Endothelial cell of umbilical vein (primary cell): ENCODE results near the gene CDCA7L. TPM values are rescaled to one million over a fixed set of nuclear protein-coding genes. Genes with fewer than 3 reads are reported as not detected.

Source experiments
- BruUV-seq: library from RNA; stranded (reverse); fragments of 400-500 nt; replicated peaks from 2 replicates; lab custom pipeline; 2021; lab: Mats Ljungman, UMichigan
- CTCF ChIA-PET: fragments of 300-600, 350-600 bp; sonication (Branson Sonifier 250); formaldehyde crosslinking; loops from one replicate; lab custom pipeline; 2021; ENCODE audit warnings: antibody characterized with exemption, inconsistent platforms; lab: Charles Lee
- POLR2A ChIA-PET: fragments of 300-600, 350-600 bp; sonication (Branson Sonifier 250); formaldehyde crosslinking; loops from one replicate; lab custom pipeline; 2021; ENCODE audit warnings: antibody characterized with exemption, inconsistent platforms; lab: Charles Lee
- DNase-seq: peaks from one replicate; pipeline ENCODE4 v3.0.0-alpha.2; 2011; ENCODE audit warnings: low read depth, low spot score
- FAIRE-seq: peaks from 2 replicates; lab custom pipeline; 2011; peaks lifted over from hg19 to GRCh38; lab: Jason Lieb, UNC
- H2AFZ ChIP-seq: 2 replicates; pipeline ENCODE4 v1.6.0; 2012; ENCODE audit warnings: low read depth, low read length, control low read depth, inconsistent platforms
- H3K27ac ChIP-seq: 2 replicates; pipeline ENCODE4 v1.5.1; 2011; ENCODE audit warnings: low read depth, mild to moderate bottlenecking, control low read depth, low read length, moderate library complexity; ENCODE audit not compliant: insufficient read depth
- H3K27me3 ChIP-seq, 2 experiments: 2 replicates each; pipeline versions ENCODE4 v1.6.0 to v1.6.1; 2011; ENCODE audit warnings: low read length in 2 of 2, mixed read lengths in 1 of 2; ENCODE audit not compliant: control insufficient read depth in 2 of 2, insufficient read depth in 2 of 2
- H3K36me3 ChIP-seq, 2 experiments: 2 replicates in 1 of 2; 3 replicates in 1 of 2; pipeline ENCODE4 v1.5.1; 2011; ENCODE audit warnings: low read length in 2 of 2, mild to moderate bottlenecking in 1 of 2, moderate library complexity in 1 of 2; ENCODE audit not compliant: control insufficient read depth in 2 of 2, insufficient read depth in 2 of 2; ENCODE audit errors: extremely low read depth in 1 of 2
- H3K4me1 ChIP-seq: 3 replicates; pipeline ENCODE4 v1.5.1; 2011; ENCODE audit warnings: mild to moderate bottlenecking, low read length; ENCODE audit not compliant: control insufficient read depth, insufficient read depth; ENCODE audit errors: extremely low read depth
- H3K4me2 ChIP-seq: 2 replicates; pipeline ENCODE4 v1.6.1; 2011; ENCODE audit warnings: low read length, control low read depth, mixed read lengths; ENCODE audit not compliant: insufficient read depth
- H3K4me3 ChIP-seq, 3 experiments: fragments of 200-600 bp in 1 of 3; sonication (generic), shearing (Covaris generic) in 1 of 3; replicated peaks in 1 of 3; 2 replicates each; pipeline ENCODE4 v1.5.1; 2011 to 2016; ENCODE audit warnings: control low read depth in 3 of 3, low read length in 3 of 3, mild to moderate bottlenecking in 2 of 3, inconsistent platforms in 1 of 3, low read depth in 1 of 3, moderate library complexity in 1 of 3; ENCODE audit not compliant: insufficient read depth in 1 of 3
- H3K79me2 ChIP-seq: 2 replicates; pipeline ENCODE4 v1.6.0; 2012; ENCODE audit warnings: low read length, inconsistent platforms; ENCODE audit not compliant: control insufficient read depth, insufficient read depth
- H3K9ac ChIP-seq: replicated peaks from 2 replicates; pipeline ENCODE3; 2011; ENCODE audit warnings: low read length, control low read depth; ENCODE audit not compliant: insufficient read depth; ENCODE audit errors: extremely low read depth
- H3K9me1 ChIP-seq: replicated peaks from 3 replicates; pipeline ENCODE4 v1.6.0; 2011; ENCODE audit warnings: mild to moderate bottlenecking, low read length; ENCODE audit not compliant: control insufficient read depth, insufficient read depth; ENCODE audit errors: extremely low read depth
- H3K9me3 ChIP-seq: replicated peaks from 2 replicates; pipeline ENCODE4 v1.5.1; 2012; ENCODE audit warnings: low read length, inconsistent platforms; ENCODE audit not compliant: control insufficient read depth, insufficient read depth
- H4K20me1 ChIP-seq: replicated peaks from 2 replicates; pipeline ENCODE3; 2011; ENCODE audit warnings: mild to moderate bottlenecking, low read length; ENCODE audit not compliant: control insufficient read depth, insufficient read depth; ENCODE audit errors: extremely low read depth
- CTCF ChIP-seq, 2 donors: IDR thresholded peaks; 1 replicate in 1 of 2; 2 replicates in 1 of 2; pipeline ENCODE4 v1.5.1; 2011; ENCODE audit warnings: low read length in 2 of 2, mild to moderate bottlenecking in 2 of 2, moderate library complexity in 2 of 2, control low read depth in 1 of 2, inconsistent platforms in 1 of 2, low read depth in 1 of 2; ENCODE audit not compliant: insufficient read depth in 1 of 2; ENCODE audit errors: extremely low read depth in 1 of 2
- EZH2 ChIP-seq: IDR thresholded peaks from 2 replicates; pipeline ENCODE4 v1.6.1; 2012; ENCODE audit warnings: borderline replicate concordance, low read depth, mild to moderate bottlenecking, moderate library complexity, low read length, inconsistent platforms; ENCODE audit not compliant: severe bottlenecking
- FOS ChIP-seq: IDR thresholded peaks from 2 replicates; pipeline ENCODE4 v1.6.1; 2011; ENCODE audit warnings: mild to moderate bottlenecking, low read length, moderate library complexity, borderline replicate concordance; ENCODE audit not compliant: insufficient read depth
- GATA2 ChIP-seq: IDR thresholded peaks from 2 replicates; pipeline ENCODE4 v1.7.0; 2011; ENCODE audit warnings: low read depth, mild to moderate bottlenecking, moderate library complexity, mixed read lengths, low read length; ENCODE audit not compliant: insufficient read length, insufficient read depth
- JUN ChIP-seq: IDR thresholded peaks from 2 replicates; pipeline ENCODE4 v1.6.1; 2011; ENCODE audit warnings: borderline replicate concordance, low read depth; ENCODE audit not compliant: insufficient read length, insufficient read depth
- MAX ChIP-seq: IDR thresholded peaks from 2 replicates; pipeline ENCODE4 v1.6.1; 2011; ENCODE audit not compliant: insufficient read depth, insufficient read length
- MYC ChIP-seq: IDR thresholded peaks from one replicate; pipeline ENCODE4 v1.6.1; 2011; ENCODE audit warnings: mild to moderate bottlenecking, low read depth, low read length
- POLR2A ChIP-seq: IDR thresholded peaks from 2 replicates; pipeline ENCODE4 v1.6.1; 2012; ENCODE audit warnings: low read depth, mild to moderate bottlenecking, control low read depth, low read length
- POLR2AphosphoS5 ChIP-seq: IDR thresholded peaks from 2 replicates; pipeline ENCODE4 v1.6.1; 2012; ENCODE audit warnings: low read depth, mild to moderate bottlenecking, control low read depth, low read length, moderate library complexity; ENCODE audit not compliant: insufficient read depth
- dilution Hi-C: fragments of 300-500 bp; cut with MboI; formaldehyde crosslinking; loops from one replicate; pipeline ENCODE4 v1.15.0; 2019; ENCODE audit warnings: low sequenced_read_pairs; ENCODE audit not compliant: extremely low pct_ligation_motif_present
- intact Hi-C: fragments of 100-400 bp; cut with micrococcal nuclease; formaldehyde crosslinking; loops from one replicate; pipeline ENCODE4 v1.10.0; 2022
- polyA plus RNA-seq, 4 experiments: library from polyadenylated mRNA; depleted of rRNA in 3 of 4; stranded (reverse) in 3 of 4; unstranded in 1 of 4; fragments of >200 nt; gene quantifications; 2 replicates each; pipeline versions ENCODE4 v1.2.1 to v1.2.3, GENCODE V29; 2011 to 2012; ENCODE audit warnings: missing spikeins in 1 of 4
- total RNA-seq: library from RNA; stranded (reverse); gene quantifications from 2 replicates; pipeline ENCODE4 v1.2.3, GENCODE V29; 2021

The CDCA7L gene
- total and polyA plus RNA-seq, 2 donors (not counting 3 experiments of a cell fraction or from before 2014, with no cell fraction given), result 68.4 to 91.6 TPM

- H3K27me3 ChIP-seq, result no peaks in the 10 kb centered on the region
- no peaks in the 10 kb centered on the region for H3K36me3 ChIP-seq
- peak overlapping the region; percentile 2 for H3K9ac ChIP-seq
- no TSS peak for BruUV-seq
- intact Hi-C loops, result loop anchor here (1.0 to 10.0 kb wide), 3 partner anchors 17 to 1155 kb away; partner anchors contain the start of gene SP8
- H3K4me2 ChIP-seq, result peak overlapping the region; percentile 3
- ChIA-PET CTCF (interaction anchor here (0.6 to 1.2 kb wide), 7 partner anchors 13 to 1371 kb away, joined by 3 to 6 read pairs (median 3); no protein-coding TSS in a partner anchor), POLR2A (interaction anchor here (0.6 kb wide), 1 partner anchor 24 kb away, joined by 6 read pairs; no protein-coding TSS in a partner anchor)
- no peaks in the 10 kb centered on the region for H3K9me1 ChIP-seq
- H3K9me3 ChIP-seq, result no peaks in the 10 kb centered on the region
- H2AFZ ChIP-seq, result no peak overlapping the region
- dilution Hi-C loops, result no loop called here
- H3K4me3 ChIP-seq, result no peak overlapping the region
- H3K4me1 ChIP-seq, result peaks cover 46% of the 10 kb centered on the region
- FAIRE-seq, result no peak
- peaks cover 97% of the 10 kb centered on the region for H3K79me2 ChIP-seq
- TF ChIP-seq MAX (no peak), EZH2 (no peak), JUN (no peak)
- H4K20me1 ChIP-seq, result no peaks in the 10 kb centered on the region
- DNase-seq, result no peak
- peak overlapping the region; percentile 34 for H3K27ac ChIP-seq
These were observed 5.8 kb downstream of the CDCA7L start for GRCh38 chr7:21939858-21940372.

GRCh38 chr7:21939136-21939857 is 6.4 kb downstream of the CDCA7L start:
- H3K4me1 ChIP-seq, result peaks cover 46% of the 10 kb centered on the region
- H3K9me1 ChIP-seq, result no peaks in the 10 kb centered on the region
- H3K27me3 ChIP-seq, result no peaks in the 10 kb centered on the region
- H2AFZ ChIP-seq, result no peak overlapping the region
- intact Hi-C loops, result loop anchor here (1.0 kb wide), 1 partner anchor 16 kb away; no protein-coding TSS in a partner anchor
- H3K9ac ChIP-seq, result peak overlapping the region; percentile 2
- no TSS peak for BruUV-seq
- H3K79me2 ChIP-seq, result peaks cover 98% of the 10 kb centered on the region
- no peaks in the 10 kb centered on the region for H3K36me3 ChIP-seq
- ChIA-PET POLR2A (interaction anchor here (0.6 kb wide), 1 partner anchor 24 kb away, joined by 6 read pairs; no protein-coding TSS in a partner anchor), CTCF (interaction anchor here (0.6 to 1.2 kb wide), 8 partner anchors 13 to 1371 kb away, joined by 3 to 6 read pairs (median 3); no protein-coding TSS in a partner anchor)
- H4K20me1 ChIP-seq, result peaks cover 3% of the 10 kb centered on the region
- no peaks in the 10 kb centered on the region for H3K9me3 ChIP-seq
- peak; percentile 28 for FAIRE-seq
- no peak overlapping the region for H3K4me3 ChIP-seq
- peak; percentile 88 for DNase-seq
- H3K27ac ChIP-seq, result peak overlapping the region; percentile 34
- TF ChIP-seq FOS, result no peak
- TF ChIP-seq MAX, result no peak
- TF ChIP-seq CTCF (IDR thresholded peaks at IDR 0.05; ENCODE audit: extremely low read depth in 1 of 2, insufficient read depth in 1 of 2, low read depth in 1 of 2, low read length in 2 of 2), result no peak
- no peak for TF ChIP-seq GATA2
- no peak for TF ChIP-seq POLR2AphosphoS5
- TF ChIP-seq EZH2, result no peak
- TF ChIP-seq MYC, result no peak
- TF ChIP-seq POLR2A, result no peak
- no peak for TF ChIP-seq JUN
- H3K4me2 ChIP-seq, result peak overlapping the region; percentile 3
- dilution Hi-C loops, result no loop called here
